RPMI8226 (cell line): ENCODE measurements around the gene COL8A1.

Experiments used
- DNase-seq: peaks from one replicate; pipeline ENCODE4 v3.0.0-alpha.2; 2015

Gene COL8A1

DNA sequence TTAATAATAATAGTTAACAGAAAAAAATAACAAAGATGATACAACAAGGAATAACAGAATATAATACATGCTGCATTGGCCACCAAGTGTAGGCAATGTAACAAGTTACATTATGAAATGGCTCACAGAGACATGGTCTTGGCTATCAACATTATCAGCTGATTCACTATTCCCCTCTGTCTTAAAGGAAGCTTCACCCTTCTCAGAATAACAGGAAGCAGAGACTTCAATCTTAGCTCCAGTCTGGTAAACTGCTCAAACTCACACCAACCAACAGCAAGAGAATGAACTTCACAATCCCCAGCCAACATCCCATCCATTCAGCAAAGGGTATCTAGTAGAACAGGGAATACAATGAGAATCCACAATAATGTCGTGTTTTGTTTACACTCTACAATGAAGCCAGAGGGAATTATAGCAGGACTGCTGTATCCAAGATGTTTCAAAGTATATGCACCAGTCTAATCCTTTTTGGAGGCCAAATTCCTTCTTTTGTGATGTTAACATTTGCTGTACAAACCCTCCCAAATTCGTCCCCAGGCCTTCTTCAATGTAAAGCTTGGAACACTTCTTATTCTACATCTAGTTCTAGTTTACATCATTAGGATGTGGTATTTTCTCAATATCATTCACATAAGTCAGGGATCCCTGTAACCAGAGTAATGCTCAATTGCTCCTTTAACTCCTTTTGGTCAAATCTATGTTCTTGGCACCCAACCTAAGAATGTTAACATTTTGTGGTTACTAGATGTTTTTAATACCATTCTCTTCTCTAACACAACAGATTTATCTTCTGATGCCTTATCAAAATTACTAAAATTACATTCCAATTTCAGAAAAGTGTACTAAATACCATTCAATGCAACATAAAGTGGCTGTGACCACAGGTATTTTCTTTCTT is 126.9 kb downstream of the COL8A1 start:
- no peak for DNase-seq

DNA sequence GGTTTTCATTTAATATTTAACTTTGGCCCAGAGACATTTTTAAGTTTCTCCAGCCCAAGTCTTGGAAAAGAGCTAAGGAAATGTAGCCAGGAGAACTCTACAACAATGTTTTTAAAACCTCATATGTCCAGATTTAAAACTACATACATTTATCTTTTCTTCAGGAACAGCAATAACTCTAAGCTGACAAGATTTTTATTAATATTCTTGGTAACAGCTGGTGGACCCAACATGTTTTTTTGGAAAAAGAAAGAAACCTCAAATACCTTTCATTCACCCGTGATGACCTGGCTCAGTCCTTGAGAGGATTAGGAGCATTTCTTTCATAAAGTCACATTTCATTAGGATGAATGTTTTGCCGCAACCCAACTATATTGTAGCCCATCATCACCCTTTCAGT is 128.9 kb downstream of the COL8A1 start:
- no peak for DNase-seq

DNA sequence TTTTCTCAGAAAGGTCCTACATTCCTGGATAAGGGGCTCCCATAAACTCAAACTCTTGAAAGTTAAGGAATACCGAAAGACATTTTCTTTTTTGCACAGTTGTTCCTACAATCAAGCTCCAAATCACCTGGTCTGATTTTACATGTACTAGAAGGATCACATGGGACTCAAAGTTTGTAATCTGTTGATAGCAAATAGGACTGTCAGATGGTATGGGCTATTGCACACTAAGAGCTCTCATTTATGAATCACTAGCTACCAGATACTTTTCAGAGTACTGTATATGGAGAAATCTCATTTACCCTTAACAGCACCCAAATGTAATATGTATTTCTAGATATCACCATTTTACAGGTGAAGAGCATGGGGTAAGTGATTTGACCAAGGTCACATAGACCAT is 129.7 kb downstream of the COL8A1 start:
- DNase-seq: no peak

DNA sequence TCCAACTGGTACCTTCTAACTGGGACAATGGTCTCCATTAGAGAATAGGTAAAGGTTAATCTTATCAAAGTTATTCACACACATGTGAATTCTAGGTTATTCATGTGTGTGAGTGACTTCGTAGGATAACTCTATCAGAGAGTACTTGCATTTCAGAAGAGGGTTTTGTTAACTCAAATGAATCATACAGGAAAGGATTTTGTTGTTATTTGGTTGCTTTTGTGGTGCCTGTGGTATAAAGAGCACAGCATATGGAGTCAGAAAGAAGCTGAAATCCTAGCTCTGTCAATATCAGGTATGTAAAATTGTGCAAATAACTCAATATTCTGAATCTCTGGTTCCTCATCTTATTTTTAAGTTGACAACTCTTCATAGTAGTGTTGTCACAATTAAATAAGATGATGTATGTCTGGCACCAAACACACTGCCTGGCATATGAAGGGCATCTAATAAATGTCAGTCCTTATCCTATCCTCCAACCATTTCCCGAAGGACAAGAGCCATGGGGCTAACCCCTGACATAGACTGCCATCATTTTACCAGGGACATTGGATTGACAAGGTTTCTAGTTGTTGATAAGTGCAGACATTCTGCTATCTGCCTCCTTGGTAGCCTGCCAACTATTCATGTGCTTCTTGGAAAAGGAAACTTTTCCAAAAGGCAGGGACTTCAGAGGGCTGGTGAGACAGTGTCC is 130.6 kb downstream of the COL8A1 start:
- DNase-seq: no peak

DNA sequence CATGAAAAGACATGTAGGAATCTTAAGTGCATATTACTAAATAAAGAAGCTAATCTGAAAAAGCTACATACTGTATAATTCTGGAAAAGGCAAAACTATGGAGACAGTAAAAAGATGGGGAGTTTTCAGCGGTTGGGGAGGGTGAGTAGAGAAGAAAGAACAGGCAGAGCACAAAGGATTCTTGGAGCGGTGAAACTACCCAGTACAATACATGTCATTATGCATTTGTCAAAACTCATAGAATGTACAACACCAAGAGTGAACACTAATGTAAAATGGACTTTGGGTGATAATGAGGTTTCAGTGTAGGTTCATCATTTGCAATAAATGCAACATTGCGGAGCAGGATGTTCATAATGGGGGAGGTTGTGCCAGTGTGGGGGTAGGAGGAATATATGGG is 133.8 kb downstream of the COL8A1 start:
- DNase-seq: no peak

DNA sequence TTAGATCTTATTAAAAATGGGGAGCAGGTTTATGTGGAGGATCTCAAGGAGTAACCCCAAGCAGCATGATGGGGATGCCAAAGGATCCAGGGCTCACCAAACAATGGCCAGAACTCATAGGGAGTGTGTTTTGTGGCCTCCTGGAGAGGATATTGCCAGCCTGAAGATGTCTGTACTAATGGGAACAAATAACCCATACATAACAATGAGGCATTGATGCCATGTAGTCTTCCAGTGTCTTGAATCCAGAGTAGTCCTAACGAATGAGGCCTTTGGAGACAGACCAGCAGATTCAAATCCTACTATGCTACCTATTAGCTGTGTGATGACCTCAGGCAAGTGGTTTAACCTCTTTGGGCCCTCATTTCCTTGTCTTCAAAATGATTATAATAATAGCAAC is 134.3 kb downstream of the COL8A1 start:
- DNase-seq: no peak

DNA sequence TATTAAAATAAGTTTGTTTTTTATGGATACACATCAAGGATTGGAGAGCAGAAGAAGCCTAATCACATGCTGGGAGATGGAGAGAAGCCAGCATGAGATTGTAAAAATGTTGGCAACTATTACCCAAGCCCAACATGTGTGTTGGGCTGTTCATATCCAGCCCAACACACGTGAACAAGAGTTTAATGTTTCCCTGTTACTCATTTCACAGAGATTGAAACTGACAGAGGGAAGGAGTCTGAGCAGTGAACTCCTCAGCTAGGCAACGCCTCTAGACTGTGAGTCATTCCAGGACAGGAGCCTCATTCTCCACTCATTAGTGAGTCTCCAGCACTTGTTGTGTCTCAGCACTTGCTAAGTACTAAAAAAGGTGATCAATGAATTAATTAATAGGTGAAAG is 136.1 kb downstream of the COL8A1 start:
- no peak for DNase-seq

DNA sequence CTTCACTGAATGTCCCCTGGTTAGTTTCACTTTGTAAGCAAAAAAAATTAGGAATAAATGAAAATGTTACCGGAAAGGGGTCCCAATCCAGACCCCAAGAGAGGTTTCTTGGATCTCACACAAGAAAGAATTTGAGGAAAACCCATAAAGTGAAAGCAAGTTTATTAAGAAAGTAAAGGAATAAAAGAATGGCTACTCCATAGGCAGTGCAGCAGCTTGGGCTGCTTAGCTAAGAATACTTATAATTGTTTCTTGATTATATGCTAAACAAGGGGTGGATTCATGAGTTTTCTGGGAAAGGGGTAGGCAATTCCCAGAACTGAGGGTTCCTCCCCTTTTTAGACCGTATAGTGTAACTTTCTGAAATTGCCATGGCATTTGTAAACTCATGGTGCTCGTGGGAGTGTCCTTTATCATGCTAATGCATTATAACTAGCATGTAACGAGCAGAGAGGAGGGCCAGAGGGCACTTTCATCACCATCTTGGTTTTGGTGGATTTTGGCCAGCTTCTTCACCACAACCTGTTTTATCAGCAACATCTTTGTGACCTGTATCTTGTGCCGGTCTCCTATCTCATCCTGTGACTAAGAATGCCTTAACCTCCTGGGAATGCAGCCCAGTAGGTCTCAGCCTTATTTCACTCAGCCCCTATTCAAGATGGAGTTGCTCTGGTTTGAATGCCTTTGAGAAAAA is 138.3 kb downstream of the COL8A1 start:
- no peak for DNase-seq

DNA sequence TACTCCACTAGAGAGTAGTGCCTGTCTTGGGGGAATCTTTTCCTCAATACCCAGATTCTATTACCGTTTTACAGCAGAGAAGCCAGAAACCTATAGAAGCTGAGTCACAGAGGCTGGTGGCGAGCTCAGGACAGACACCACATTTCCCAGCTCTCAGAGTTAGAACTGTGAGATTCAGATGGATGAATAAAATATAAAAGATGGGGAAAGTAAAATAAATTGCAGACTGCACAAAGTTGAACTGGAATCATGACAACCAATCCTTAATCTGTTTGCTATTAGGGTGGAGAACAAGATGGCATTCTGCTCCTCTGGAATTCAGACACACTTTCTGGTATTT is 138.8 kb downstream of the COL8A1 start:
- no peak for DNase-seq

DNA sequence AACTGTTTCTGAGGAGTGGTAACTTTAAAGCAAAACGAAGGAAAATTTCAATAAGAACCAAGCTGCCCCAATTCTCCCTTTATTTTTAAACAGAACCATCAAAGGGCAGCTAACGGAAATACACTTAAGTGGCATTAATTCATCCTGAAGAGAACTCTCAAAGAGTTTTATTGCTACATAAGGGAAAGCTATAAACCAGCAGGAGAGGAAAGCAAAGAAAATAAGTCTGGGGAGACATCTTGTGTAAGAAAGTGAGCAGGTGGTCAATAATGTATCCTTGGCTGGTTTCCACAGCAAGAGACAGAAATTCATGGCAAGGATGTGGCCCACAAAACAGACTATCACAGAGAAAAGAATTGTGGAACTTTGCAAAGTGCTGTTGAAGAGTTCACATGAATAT is 139.3 kb downstream of the COL8A1 start:
- DNase-seq: no peak

DNA sequence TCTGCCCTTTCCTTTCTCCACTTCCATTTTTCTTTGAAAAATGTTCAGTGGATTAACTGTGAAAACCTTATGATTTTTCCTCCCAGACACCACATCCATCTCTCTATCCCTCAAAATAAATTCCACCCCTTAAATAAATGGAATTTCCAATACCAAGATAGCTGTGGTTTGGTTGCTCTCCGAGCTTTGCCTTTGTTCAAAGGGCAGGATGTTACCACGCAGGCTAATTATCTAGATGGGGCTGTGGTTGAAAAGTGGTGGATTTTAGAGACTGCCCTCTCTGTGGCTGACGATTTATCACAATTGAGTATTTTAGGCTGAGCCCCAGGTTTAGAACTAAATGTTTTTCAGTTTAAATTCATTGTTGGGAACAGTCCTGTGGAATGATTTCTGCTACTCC is 142.4 kb downstream of the COL8A1 start:
- no peak for DNase-seq

DNA sequence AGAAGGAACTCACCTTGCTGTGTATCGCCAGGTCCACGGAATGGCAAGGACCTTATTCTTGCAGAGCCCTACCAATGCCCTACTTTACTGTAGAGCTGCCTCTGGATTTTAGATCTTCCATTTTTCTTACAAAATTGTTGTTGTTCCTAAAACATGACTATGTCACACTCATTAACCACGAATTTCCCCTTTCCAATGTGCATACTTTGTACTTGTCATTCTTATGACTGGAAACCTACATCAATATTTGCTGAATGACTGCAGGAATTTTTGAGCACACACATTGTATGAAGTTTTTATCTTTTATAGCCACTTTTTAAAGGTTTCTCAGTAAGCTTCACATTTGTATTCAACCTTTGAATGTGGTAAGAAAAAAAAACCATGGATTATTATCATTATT is 143.4 kb downstream of the COL8A1 start:
- no peak for DNase-seq

DNA sequence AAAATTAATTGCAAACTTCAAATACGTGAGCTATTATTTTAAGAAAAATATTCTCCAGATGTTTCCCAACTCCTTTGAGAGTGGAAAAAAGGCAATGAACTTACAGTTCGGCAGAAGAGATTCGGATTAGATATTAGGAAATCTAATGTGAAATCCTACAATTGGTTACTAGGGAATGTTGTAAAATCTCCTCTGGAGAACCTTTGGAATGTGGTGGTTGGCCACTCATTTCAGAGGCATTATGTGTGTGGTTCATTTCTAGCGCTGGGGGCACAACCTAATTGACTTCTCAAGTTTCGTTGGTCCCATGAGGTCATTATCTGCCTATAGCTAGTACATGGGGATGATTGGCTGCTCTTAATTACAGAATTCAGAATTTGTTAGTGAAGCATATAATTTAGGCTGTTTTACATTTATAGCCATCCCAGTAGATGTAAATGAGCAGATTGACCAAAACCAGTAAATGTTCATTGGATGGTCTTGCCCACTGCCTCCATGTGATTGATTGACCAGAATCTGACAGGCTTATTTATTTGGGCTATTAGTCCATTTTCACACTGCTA is 144.7 kb downstream of the COL8A1 start:
- DNase-seq: no peak

DNA sequence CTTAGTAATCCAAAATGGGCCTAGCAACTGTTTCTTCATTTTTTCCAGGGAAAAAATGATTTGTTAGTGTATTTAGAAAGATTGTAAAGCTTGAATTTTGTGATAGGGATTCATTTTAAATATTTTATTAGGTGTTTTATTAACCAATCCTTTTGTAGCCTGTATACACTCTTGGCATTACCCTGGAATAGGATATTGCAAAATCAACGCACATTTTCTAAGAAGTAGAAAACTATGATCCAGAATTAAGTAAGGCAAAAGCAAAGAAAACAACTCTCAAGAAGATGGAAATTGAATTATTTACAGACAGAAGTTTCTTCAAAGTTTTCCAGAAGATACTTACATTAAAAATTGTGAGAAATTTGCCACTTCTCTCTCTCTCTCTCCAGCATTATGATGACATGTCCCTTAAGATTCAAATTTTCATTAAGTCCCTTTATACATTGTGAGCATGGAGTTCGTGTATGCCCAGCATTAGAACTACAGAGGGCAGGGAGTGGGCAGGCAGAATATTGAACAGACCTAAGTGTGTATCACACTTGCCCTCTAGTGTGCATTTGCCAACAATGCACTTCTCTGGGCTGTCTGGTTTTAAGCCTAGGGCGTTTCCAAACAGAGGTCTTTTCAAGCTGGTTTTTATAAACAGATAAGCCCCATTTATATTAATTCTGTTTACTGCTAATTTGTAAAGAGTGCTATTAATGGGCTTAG is 150.8 kb downstream of the COL8A1 start:
- DNase-seq: peak; percentile 49

DNA sequence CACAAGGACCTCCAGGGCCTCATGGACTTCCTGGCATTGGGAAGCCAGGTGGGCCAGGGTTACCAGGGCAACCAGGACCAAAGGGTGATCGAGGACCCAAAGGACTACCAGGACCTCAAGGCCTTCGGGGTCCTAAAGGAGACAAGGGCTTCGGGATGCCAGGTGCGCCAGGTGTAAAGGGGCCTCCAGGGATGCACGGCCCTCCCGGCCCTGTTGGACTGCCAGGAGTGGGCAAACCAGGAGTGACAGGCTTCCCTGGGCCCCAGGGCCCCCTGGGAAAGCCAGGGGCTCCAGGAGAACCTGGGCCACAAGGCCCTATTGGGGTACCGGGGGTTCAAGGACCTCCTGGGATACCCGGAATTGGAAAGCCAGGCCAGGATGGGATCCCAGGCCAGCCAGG is 156.1 kb downstream of the COL8A1 start:
- no peak for DNase-seq

DNA sequence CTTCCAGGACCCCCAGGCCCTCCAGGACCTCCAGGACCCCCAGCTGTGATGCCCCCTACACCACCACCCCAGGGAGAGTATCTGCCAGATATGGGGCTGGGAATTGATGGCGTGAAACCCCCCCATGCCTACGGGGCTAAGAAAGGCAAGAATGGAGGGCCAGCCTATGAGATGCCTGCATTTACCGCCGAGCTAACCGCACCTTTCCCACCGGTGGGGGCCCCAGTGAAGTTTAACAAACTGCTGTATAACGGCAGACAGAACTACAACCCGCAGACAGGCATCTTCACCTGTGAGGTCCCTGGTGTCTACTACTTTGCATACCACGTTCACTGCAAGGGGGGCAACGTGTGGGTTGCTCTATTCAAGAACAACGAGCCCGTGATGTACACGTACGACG is 157.2 kb downstream of the COL8A1 start:
- no peak for DNase-seq

DNA sequence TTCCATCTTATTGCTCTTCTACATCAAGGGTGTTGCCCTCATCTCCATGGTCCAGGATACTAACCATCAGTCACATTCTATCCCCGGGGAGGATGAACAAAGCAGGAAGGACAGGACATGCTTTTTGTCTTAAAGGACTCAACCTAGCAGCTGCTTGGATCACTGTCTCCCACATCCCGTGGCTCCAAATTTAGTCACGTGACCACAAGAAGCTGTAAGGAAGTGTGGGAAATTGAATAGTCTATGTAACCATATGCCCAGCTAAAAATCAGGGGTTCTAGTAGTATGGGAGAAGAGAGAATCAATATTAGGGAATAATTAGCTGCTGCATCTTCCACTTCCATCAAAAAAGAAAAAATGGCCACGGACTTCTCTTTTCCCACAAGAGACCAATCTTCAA is 161.0 kb downstream of the COL8A1 start:
- DNase-seq: no peak

DNA sequence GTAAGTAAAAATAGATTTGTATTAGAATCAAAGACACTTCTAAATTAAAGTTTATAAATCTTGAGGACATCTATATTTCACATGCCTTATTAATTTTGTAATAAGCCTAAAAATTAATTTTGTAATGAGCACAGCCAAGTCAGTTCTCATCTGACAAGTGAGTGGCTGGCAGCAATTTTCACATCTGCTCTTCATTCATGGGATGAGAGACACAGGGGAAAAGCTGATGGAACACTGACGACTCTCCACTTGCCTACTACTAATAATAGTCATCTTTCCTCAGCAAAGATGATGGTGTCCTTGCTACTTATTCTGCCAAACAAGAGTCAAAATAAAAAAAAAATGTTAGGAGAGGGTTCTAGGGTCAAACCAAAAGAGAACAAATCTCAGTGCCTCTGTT is 164.9 kb downstream of the COL8A1 start:
- no peak for DNase-seq

DNA sequence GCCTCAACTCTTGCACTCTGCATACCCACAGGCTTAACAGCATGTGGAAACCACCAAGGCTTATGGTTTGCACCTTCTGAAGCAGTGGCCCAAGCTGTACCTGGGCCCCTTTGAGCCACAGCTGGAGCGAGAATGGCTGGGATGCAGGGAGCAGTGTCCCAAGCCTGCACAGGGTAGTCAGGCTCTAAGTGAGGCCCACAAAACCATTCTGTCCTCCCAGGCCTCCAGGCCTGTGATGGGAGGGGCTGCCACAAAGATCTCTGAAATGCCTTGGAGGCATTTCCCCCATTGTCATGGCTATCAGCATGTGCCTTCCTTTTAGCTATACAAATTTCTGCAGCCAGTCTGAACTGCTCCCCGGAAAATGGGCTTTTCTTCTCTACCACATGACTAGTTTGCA is 166.8 kb downstream of the COL8A1 start:
- DNase-seq: no peak

DNA sequence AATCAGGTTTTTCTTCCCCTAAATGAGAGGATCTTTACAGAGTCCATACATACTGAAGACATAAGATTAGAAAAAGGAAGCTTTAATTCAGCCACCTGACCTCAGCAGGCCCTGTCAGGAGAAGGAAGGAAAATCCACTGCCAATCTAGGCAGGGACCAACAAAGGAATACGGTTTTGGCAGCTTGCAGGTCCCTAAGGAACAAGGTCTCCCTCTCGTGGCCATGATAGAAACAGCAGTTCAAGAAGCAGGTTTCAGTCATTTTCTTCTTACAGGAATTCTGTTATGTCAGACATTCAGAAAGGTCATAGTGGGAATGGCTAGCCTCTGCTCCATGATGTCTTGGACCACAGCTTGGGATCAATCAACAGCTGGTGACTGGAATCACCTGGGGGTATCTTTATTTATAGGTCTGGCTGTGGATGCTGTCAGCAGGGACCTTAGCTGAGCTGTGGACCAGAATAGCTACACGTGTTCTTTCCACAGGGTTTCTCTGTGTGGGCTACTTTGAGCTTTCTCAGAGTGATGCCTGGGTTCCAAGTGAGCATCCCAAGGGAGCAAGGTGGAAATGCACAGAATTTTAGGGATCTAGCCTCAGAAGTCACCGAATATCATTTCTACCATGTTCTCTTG is 169.9 kb downstream of the COL8A1 start:
- peak; percentile 54 for DNase-seq

DNA sequence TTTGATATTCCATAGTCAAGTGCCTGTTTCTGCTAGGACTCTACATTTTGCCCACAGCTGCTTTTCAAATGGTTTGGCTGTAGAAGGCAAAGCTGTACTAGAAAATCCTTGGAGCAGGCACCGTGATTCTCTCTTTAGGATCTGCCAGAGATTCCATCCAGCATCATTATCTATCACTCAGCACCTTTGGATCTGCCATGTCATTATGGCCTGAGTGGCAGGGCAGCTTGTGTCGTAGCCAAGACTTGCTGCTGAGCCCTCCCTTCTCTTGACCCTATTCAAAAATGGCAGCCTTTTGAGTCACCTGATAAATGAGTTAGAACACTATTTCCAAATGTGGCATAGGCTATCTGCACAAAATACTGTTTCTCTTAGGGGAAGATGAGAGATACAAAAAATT is 171.2 kb downstream of the COL8A1 start:
- no peak for DNase-seq

DNA sequence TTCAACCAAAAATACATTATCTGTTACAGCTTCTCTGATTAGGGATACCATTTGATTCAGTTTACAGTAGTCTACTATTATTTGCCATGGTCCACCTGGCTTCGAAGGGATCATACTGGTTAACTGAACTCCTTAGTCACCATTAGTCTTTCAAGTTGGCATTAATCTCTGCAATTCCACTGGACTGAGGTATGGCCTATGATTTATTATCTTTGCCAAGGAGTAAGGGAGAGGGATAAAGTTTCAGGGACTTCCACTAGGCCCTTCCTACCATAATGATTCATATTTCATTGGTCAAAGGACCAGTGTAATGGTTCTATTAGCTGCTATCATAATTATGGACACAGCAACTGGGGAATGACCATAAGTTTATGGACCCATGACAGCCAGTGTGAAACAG is 172.0 kb downstream of the COL8A1 start:
- no peak for DNase-seq

DNA sequence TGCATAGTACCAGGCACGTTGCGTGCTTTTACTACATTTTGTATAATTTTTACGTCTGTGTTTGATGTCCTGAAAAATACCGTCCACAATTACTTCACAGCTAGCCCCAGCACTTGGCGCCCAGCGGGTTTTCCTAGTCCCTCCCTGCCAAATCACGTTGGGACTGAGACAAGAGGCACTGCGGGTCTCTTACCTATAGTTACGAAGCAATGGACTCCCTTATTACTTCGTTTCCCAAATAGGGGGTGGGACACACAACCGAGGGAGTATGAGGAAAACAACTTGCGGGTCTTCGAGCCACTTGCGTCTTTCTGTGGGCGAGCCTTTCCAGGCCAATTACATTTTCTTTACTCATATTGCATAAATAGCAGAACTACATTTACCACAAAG is 178.6 kb downstream of the COL8A1 start:
- peak; percentile 15 for DNase-seq
